ENCODE results near the gene VMP1. TPM values are rescaled to one million over a fixed set of nuclear protein-coding genes. Genes with fewer than 3 reads are reported as not detected.
"Not testable (repeated sequence)": the region's sequence is repeated elsewhere in the genome, so short reads cannot be mapped to it uniquely, and the experiment has no call there.

VMP1 gene
- total and polyA plus RNA-seq, 4 donors: 43.3 to 507 (median 352) TPM

DNA sequence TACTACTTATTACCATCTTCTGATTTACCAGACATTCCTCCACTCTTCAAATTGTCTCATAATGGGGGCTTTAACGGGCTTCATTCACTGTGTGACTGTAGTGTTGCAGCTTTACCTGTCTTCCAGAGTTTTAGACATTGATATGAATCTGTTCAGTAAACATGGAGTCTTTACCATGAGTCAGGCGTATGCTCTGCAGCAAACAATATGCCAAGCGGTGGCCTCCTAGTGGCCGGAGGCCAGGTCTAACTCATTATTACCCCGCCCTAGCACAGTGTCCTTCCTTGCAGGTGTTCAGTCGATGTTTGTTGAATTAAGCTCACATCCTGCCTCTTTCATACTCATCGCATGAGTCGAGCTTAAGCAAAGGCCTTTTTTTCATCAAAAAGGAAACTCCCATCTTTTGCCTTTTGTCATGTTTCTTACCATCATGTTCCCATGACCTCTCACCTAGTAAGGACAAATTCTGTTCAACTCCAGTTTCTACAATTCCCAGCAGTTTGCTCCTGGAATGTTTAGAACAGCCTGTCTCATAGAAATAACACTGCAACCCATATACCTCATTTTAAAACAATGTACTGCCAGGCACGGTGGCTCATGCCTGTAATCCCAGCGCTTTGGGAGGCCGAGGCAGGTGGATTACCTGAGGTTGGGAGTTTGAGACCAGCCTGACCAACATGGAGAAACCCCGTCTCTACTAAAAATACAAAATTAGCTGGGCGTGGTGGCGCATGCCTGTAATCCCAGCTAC is 145.9 kb downstream of the VMP1 start:
- intact Hi-C loops (cut with DNase I): no loop called here
- WGBS, 2 donors: 62 to 68% methylated on average over 13 to 14 of the region's 14 CpGs
- peaks cover 0 to 4% of the 10 kb centered on the region in 2 donors for H3K4me1 ChIP-seq (ENCODE audit: control insufficient read depth in 1 of 2, insufficient read depth in 2 of 2, low read length in 2 of 2)
- DNase-seq: peak; percentile 18 to 72
- no peak overlapping the region for H3K4me3 ChIP-seq (ENCODE audit: low read length in 2 of 2)
- peak overlapping the region in 1 of 2 donors; percentile 6 for H3K27ac ChIP-seq (ENCODE audit: low read depth in 1 of 2, low read length in 2 of 2)
- H3K27me3 ChIP-seq (ENCODE audit: control insufficient read depth in 1 of 2, insufficient read depth in 2 of 2, low read length in 1 of 2): no peaks in the 10 kb centered on the region
- no peaks in the 10 kb centered on the region for H3K9me3 ChIP-seq (ENCODE audit: control insufficient read depth, low read length)
- no peak for ATAC-seq (ENCODE audit: low FRiP score)
- no peaks in the 10 kb centered on the region for H3K36me3 ChIP-seq (ENCODE audit: control insufficient read depth in 1 of 2, insufficient read depth in 2 of 2, low read length in 1 of 2)

- H3K9me3 ChIP-seq (ENCODE audit: control insufficient read depth, low read length); intact Hi-C loops (cut with DNase I); H3K27me3 ChIP-seq (ENCODE audit: control insufficient read depth in 1 of 2, insufficient read depth in 2 of 2, low read length in 1 of 2); ATAC-seq (ENCODE audit: low FRiP score); H3K27ac ChIP-seq (ENCODE audit: low read depth in 1 of 2, low read length in 2 of 2); H3K36me3 ChIP-seq (ENCODE audit: control insufficient read depth in 1 of 2, insufficient read depth in 2 of 2, low read length in 1 of 2); H3K4me3 ChIP-seq (ENCODE audit: low read length in 2 of 2); H3K4me1 ChIP-seq (ENCODE audit: control insufficient read depth in 1 of 2, insufficient read depth in 2 of 2, low read length in 2 of 2): not testable (repeated sequence)
- DNase-seq: peak in 1 of 2 donors; percentile 26
- 92 to 94% methylated on average over 10 of the region's 10 CpGs for WGBS, 2 donors
Measured at GRCh38 chr17:59853919-59854729, 146.7 kb downstream of the VMP1 start.

- no peaks in the 10 kb centered on the region for H3K27me3 ChIP-seq (ENCODE audit: control insufficient read depth in 1 of 2, insufficient read depth in 2 of 2, low read length in 1 of 2)
- DNase-seq (no peak), ATAC-seq (ENCODE audit: low FRiP score) (no peak)
- no peaks in the 10 kb centered on the region for H3K9me3 ChIP-seq (ENCODE audit: control insufficient read depth, low read length)
- peaks cover 0 to 4% of the 10 kb centered on the region in 2 donors for H3K4me1 ChIP-seq (ENCODE audit: control insufficient read depth in 1 of 2, insufficient read depth in 2 of 2, low read length in 2 of 2)
- H3K36me3 ChIP-seq (ENCODE audit: control insufficient read depth in 1 of 2, insufficient read depth in 2 of 2, low read length in 1 of 2): no peaks in the 10 kb centered on the region
- WGBS, 2 donors: 82 to 91% methylated on average over 3 of the region's 3 CpGs
- H3K4me3 ChIP-seq (ENCODE audit: low read length in 2 of 2): no peak overlapping the region
- intact Hi-C loops (cut with DNase I): no loop called here
- H3K27ac ChIP-seq (ENCODE audit: low read depth in 1 of 2, low read length in 2 of 2): no peak overlapping the region
Measured at GRCh38 chr17:59856859-59857794, 149.7 kb downstream of the VMP1 start.

DNA sequence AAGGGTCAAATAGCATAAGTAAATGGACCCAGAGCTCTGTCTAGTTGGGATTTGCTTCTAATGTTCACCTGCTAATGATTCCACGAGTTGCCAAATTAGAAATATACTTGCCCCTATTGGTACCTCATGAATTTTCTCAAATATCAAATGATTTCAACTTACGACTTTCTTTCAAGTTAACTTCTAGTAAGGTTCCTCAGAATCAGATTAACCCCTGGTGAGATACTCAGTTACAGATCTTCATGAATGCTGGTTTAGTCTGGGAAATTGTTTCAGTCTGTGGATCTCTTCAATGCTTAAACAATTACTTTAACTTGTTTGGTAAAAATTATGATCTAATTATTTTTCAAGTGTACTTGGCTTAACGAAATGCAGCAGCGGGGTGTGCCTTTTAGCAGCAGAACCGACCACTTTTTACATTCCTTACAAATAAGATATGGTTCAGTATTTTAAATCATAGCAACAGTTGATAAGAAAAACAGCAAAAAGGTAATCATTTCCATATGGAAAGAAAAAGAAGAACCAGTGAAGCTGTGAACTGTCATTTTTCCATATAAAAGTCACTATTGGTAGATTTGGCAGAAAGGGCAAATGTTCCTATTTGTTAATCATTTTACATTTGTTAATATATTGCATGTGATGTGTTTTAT is 150.8 kb downstream of the VMP1 start:
- no peak for ATAC-seq (ENCODE audit: low FRiP score)
- Histone ChIP-seq H3K27ac (ENCODE audit: low read depth in 1 of 2, low read length in 2 of 2) (no peak overlapping the region), H3K4me3 (ENCODE audit: low read length in 2 of 2) (no peak overlapping the region), H3K4me1 (ENCODE audit: control insufficient read depth in 1 of 2, insufficient read depth in 2 of 2, low read length in 2 of 2) (peaks cover 0 to 4% of the 10 kb centered on the region in 2 donors), H3K36me3 (ENCODE audit: control insufficient read depth in 1 of 2, insufficient read depth in 2 of 2, low read length in 1 of 2) (no peaks in the 10 kb centered on the region), H3K9me3 (ENCODE audit: control insufficient read depth, low read length) (no peaks in the 10 kb centered on the region), H3K27me3 (ENCODE audit: control insufficient read depth in 1 of 2, insufficient read depth in 2 of 2, low read length in 1 of 2) (no peaks in the 10 kb centered on the region)
- no peak for DNase-seq
- 79 to 85% methylated on average over 5 of the region's 5 CpGs for WGBS, 2 donors
- intact Hi-C loops (cut with DNase I): loop anchor here in 1 of 2 donors (2.0 kb wide), 1 partner anchor 105 kb away; no protein-coding TSS in a partner anchor

- H3K36me3 ChIP-seq (ENCODE audit: control insufficient read depth in 1 of 2, insufficient read depth in 2 of 2, low read length in 1 of 2): no peaks in the 10 kb centered on the region
- no peak overlapping the region for H3K4me3 ChIP-seq (ENCODE audit: low read length in 2 of 2)
- peaks cover 0 to 4% of the 10 kb centered on the region in 2 donors for H3K4me1 ChIP-seq (ENCODE audit: control insufficient read depth in 1 of 2, insufficient read depth in 2 of 2, low read length in 2 of 2)
- intact Hi-C loops (cut with DNase I): loop anchor here in 1 of 2 donors (2.0 kb wide), 1 partner anchor 106 kb away; no protein-coding TSS in a partner anchor
- H3K27ac ChIP-seq (ENCODE audit: low read depth in 1 of 2, low read length in 2 of 2): no peak overlapping the region
- H3K27me3 ChIP-seq (ENCODE audit: control insufficient read depth in 1 of 2, insufficient read depth in 2 of 2, low read length in 1 of 2): no peaks in the 10 kb centered on the region
- ATAC-seq (ENCODE audit: low FRiP score): no peak
- no peaks in the 10 kb centered on the region for H3K9me3 ChIP-seq (ENCODE audit: control insufficient read depth, low read length)
- no peak for DNase-seq
- 35 to 41% methylated on average over 3 of the region's 3 CpGs for WGBS, 2 donors
Measured at GRCh38 chr17:59858932-59859331, 151.5 kb downstream of the VMP1 start.

DNA sequence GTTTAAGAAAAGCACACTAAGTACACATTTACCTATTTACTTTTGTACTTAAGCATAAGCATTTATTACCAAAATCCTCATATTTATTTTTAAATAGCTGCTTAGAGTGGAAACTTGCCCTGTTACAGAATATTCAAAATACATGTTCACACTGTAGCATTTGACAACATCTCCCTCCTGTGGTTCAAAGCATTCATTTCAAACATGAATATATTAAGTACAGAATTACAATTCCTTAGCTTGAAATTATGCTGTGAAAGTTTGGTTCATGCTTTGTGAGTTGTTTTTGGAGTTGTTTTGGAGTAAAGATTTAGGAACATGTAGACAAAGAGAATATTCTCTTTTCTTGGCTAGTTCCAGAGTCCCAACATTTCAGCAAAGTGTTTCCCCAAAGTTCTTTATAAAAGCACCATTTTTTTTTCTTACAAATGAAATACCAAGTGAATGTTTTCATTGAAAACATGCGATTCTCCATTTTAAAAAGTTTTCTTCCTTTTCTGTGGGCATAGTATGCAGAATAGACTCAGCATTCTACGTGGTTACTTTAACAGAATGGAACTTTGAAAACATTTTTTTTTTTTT is 152.1 kb downstream of the VMP1 start:
- no peak for ATAC-seq (ENCODE audit: low FRiP score)
- DNase-seq: no peak
- intact Hi-C loops (cut with DNase I): loop anchor here in 1 of 2 donors (2.0 kb wide), 1 partner anchor 107 kb away; no protein-coding TSS in a partner anchor
- Histone ChIP-seq H3K27ac (ENCODE audit: low read depth in 1 of 2, low read length in 2 of 2) (no peak overlapping the region), H3K27me3 (ENCODE audit: control insufficient read depth in 1 of 2, insufficient read depth in 2 of 2, low read length in 1 of 2) (no peaks in the 10 kb centered on the region), H3K36me3 (ENCODE audit: control insufficient read depth in 1 of 2, insufficient read depth in 2 of 2, low read length in 1 of 2) (no peaks in the 10 kb centered on the region), H3K9me3 (ENCODE audit: control insufficient read depth, low read length) (no peaks in the 10 kb centered on the region), H3K4me1 (ENCODE audit: control insufficient read depth in 1 of 2, insufficient read depth in 2 of 2, low read length in 2 of 2) (peaks cover 0 to 4% of the 10 kb centered on the region in 2 donors), H3K4me3 (ENCODE audit: low read length in 2 of 2) (no peak overlapping the region)
- 13 to 19% methylated on average over 2 of the region's 2 CpGs for WGBS, 2 donors

DNA sequence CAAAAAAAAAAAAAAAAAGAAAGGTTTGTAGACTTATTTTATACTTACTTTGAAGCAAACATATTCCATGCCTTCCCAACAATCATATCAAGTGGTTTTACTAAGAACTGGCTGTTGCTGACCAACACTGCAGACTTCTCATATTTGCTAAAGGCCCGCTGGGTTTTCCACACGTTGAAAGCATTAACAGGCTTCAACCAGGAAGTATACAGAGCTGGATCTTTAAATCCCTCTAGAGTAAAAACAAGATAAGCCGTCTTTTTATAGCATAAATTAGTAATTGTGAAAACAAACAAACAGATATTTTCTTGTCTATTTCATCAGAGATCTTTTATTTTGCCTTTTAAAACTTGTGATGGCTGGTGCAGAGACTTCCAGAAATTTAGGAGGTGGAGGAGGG is 156.2 kb downstream of the VMP1 start:
- no peak for ATAC-seq (ENCODE audit: low FRiP score)
- 46 to 63% methylated on average over 3 of the region's 3 CpGs for WGBS, 2 donors
- H3K27me3 ChIP-seq (ENCODE audit: control insufficient read depth in 1 of 2, insufficient read depth in 2 of 2, low read length in 1 of 2): no peaks in the 10 kb centered on the region
- no peaks in the 10 kb centered on the region for H3K4me1 ChIP-seq (ENCODE audit: control insufficient read depth in 1 of 2, insufficient read depth in 2 of 2, low read length in 2 of 2)
- H3K9me3 ChIP-seq (ENCODE audit: control insufficient read depth, low read length): no peaks in the 10 kb centered on the region
- H3K27ac ChIP-seq (ENCODE audit: low read depth in 1 of 2, low read length in 2 of 2): no peak overlapping the region
- no peak overlapping the region for H3K4me3 ChIP-seq (ENCODE audit: low read length in 2 of 2)
- H3K36me3 ChIP-seq (ENCODE audit: control insufficient read depth in 1 of 2, insufficient read depth in 2 of 2, low read length in 1 of 2): no peaks in the 10 kb centered on the region
- intact Hi-C loops (cut with DNase I): no loop called here
- DNase-seq: no peak

- ATAC-seq (ENCODE audit: low FRiP score): no peak
- Histone ChIP-seq H3K4me1 (ENCODE audit: control insufficient read depth in 1 of 2, insufficient read depth in 2 of 2, low read length in 2 of 2) (no peaks in the 10 kb centered on the region), H3K36me3 (ENCODE audit: control insufficient read depth in 1 of 2, insufficient read depth in 2 of 2, low read length in 1 of 2) (no peaks in the 10 kb centered on the region), H3K27me3 (ENCODE audit: control insufficient read depth in 1 of 2, insufficient read depth in 2 of 2, low read length in 1 of 2) (no peaks in the 10 kb centered on the region), H3K4me3 (ENCODE audit: low read length in 2 of 2) (no peak overlapping the region), H3K9me3 (ENCODE audit: control insufficient read depth, low read length) (no peaks in the 10 kb centered on the region), H3K27ac (ENCODE audit: low read depth in 1 of 2, low read length in 2 of 2) (no peak overlapping the region)
- DNase-seq: no peak
- 4 to 5% methylated on average over 1 of the region's 1 CpG for WGBS, 2 donors
- intact Hi-C loops (cut with DNase I): no loop called here
Measured at GRCh38 chr17:59869941-59870218, 162.4 kb downstream of the VMP1 start.
